HG02870 (cell line): Measurements from ENCODE around the gene EXOC3L2.

ENCODE experiments used
- ATAC-seq: cut with Tn5 transposase; IDR thresholded peaks from one replicate; pipeline ENCODE4 v1.9.1; 2021; ENCODE audit warnings: mild to moderate bottlenecking, moderate library complexity; ENCODE audit not compliant: unreplicated experiment

The EXOC3L2 gene

DNA sequence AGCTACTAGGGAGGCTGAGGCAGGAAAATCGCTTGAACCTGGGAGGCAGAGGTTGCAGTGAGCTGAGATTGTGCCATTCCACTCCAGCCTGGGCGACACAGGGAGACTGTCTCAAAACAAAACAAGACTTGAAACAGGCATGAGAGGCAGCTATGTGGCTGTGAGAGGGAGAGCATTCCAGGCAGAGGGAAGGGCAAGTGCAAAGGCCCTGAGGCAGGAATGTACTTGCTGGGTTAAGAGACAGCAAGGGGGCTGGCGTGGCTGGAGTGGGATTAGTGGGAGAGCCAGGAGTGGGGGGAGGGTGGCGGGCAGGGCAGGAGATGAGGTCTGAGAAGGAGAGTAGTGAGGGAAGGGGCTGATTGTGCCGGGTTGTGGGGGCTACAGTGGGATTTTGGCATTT is 21.3 kb downstream of the EXOC3L2 start:
- no peak for ATAC-seq

- ATAC-seq, result no peak
Observed at GRCh38 chr19:45222724-45223123, 22.5 kb downstream of the EXOC3L2 start.

- ATAC-seq, result no peak
Observed at GRCh38 chr19:45218911-45219743, 26.1 kb downstream of the EXOC3L2 start.

GRCh38 chr19:45218426-45218825 is 26.8 kb downstream of the EXOC3L2 start:
- ATAC-seq, result no peak

GRCh38 chr19:45217957-45218334 is 27.3 kb downstream of the EXOC3L2 start:
- no peak for ATAC-seq

DNA sequence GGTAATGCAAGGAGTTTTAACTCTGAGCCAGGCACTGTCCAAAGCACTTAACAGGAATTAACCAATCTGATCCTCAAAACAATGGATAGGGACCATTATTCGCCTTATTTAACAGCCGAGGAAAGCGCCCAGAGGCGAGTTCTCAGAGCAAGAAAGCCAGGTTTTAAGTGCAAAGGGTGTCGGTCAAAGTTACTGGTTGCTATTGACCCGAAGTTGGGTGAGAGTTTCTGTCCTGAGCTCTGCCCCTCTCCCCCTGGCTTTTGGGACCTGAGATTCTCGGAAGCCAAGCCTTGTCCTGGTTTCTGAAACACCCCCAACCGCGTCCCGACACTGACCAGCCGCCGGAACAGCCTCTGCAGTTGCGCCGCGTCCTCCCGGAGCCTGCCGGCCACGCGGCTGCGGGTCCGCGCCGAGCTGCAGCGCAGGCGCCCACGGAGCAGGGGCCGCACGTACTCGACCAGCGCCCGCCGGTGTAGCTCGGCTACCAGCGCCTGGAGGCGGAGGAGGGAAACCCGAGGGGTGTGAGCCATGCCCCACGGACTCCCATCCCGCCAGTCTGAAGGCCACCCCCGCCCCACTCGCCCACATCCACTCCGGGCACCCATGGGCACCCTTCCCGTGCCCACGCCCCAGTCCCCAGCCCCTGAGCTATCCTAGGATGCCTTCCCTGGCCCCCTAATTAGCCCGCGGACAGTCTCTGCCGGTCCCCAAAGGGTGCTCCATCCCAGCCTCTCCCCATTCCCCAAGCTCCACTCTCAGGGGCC is 27.8 kb downstream of the EXOC3L2 start:
- no peak for ATAC-seq

- no peak for ATAC-seq
Observed at GRCh38 chr19:45216667-45217066, 28.5 kb downstream of the EXOC3L2 start.

DNA sequence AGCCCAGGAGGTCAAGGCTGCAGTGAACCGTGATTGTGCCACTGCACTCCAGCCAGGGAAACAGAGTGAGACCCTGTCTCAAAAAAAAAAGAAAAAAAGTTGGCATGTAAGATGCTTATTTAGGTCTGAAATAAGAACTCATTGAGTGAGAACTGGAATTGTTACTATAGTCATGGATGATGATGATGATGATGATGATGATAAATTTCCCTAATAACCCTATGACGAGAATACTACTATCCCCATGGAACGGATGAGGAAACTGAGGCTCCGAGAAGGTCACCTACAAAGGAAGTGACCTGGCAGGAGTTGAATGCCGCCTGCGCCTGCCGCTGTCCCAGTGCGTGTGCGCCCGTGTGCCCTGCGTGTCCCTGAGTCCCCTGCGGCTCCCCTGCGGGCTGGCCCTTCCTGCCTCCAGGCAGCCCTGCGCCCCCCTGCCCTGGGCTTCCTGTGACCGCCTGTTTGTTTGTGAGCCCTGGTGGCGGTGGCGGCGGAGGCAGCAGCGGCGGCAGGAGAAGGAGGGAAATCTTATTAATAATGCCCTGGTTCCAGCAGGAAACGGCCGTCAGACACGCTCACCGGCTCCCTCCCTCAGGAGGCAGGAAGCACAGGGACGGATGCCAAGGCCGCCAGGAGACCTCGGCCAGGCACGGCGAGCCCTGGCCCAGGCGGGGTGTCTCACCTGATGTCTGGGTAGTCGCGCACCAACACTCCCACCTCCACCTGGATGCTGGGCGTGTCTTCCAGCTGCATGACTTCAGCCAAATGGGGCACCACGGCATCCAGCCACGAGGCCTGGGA is 29.6 kb downstream of the EXOC3L2 start:
- no peak for ATAC-seq

- ATAC-seq, result no peak
Observed at GRCh38 chr19:45213031-45213430, 32.2 kb downstream of the EXOC3L2 start.

DNA sequence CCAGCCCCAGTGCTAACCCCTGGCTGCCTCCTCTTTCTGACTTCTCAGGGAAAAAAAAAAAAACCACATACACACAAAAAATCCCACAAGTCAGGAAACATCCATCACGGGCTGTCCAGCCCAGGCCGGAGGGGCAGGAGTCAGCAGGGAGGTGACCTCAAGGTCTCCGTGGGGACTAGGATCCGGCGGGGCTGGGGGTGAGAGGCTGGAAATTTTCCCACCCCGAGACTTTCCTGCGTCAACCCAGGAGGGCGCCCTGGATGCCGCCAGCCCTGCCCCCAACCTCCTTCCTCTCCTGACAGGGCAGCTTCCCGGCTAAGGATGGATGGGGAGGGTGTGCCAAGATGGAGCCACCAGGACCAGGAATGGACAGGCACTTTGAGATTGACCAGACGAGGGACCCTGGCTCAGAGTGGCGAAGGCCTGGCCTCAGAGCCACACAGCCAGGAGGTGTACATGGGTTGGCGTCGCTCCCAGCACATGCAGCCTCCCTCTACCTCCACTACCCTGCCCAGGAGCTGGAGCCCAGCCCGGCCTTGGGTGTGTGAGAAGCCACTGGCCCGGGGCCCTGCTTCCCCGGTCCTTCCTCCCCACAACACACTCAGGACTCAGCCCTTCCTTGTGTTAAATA is 33.3 kb downstream of the EXOC3L2 start:
- ATAC-seq, result no peak

DNA sequence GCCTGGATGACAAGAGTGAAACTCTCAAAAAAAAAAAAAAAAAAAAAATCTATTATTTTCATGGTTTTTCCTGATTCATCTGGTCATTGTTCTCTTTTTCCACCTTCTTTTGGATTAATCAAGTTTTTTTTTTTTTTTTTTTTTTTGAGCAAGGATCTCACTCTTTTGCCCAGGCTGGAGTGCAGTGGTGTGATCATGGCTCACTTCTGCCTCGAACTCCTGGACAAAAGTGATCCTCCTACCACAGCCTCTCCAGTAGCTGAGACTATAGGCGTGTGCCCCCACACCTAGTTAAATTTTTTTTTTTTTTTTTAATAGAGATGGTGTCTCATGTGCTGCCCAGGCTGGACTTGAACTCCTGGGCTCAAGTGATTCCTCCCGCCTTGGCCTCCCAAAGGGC is 38.9 kb downstream of the EXOC3L2 start:
- no peak for ATAC-seq

DNA sequence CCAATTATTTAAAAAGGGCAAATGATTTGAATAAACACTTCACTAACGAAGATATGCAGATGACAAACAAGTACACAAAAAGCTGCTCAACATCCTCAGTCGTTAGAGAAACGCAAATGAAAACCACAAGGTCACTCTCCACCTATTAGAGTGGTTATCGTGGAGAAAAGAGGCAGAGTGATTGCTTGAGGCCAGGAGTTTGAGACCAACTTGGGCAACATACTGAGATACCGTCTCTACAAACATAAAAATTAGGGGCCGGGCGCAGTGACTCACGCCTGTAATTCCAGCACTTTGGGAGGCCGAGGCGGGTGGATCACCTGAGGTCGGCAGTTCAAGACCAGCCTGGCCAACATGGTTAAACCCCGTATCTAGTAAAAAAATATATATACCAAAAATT is 39.4 kb downstream of the EXOC3L2 start:
- ATAC-seq, result no peak

- ATAC-seq, result no peak
Observed at GRCh38 chr19:45202637-45203036, 42.6 kb downstream of the EXOC3L2 start.

- ATAC-seq, result no peak
Observed at GRCh38 chr19:45200568-45200967, 44.6 kb downstream of the EXOC3L2 start.

GRCh38 chr19:45195764-45196163 is 49.4 kb downstream of the EXOC3L2 start:
- no peak for ATAC-seq

DNA sequence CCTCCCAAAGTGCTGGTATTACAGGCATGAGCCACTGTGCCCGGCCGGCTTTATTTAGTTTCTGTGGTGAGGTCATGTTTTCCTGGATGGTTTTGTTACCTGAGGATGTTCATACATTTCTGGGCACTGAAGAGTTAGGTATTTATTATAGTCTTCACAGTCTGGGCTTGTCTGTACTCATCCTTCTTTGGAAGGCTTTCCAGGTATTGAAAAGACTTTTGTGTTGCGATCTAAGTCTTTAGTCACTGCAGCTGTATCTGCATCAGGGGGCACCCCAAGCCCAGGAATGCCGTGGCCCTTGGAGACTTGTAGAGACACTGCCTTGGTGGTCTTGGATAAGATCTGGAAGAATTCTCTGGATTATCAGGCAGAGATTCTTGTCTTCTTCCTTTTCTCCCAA is 53.8 kb downstream of the EXOC3L2 start:
- no peak for ATAC-seq

DNA sequence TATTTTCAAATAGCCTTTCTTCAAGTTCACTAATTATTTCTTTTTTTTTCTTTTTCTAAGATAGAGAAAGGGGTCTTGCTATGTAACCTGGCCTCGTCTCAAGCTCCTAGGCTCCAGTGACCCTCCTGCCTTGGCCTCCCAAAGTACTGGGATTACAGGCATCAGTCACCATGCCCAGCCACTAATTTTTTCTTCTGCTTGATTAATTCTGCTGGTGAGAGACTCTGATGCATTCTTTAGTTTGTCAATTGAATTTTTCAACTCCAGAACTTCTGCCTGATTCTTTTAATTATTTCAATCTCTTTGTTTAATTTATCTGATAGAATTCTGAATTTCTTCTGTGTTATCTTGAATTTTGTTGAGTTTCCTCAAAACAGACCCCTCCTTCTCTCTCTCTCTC is 55.2 kb downstream of the EXOC3L2 start:
- ATAC-seq, result no peak

GRCh38 chr19:45187421-45188100 is 57.6 kb downstream of the EXOC3L2 start:
- no peak for ATAC-seq

DNA sequence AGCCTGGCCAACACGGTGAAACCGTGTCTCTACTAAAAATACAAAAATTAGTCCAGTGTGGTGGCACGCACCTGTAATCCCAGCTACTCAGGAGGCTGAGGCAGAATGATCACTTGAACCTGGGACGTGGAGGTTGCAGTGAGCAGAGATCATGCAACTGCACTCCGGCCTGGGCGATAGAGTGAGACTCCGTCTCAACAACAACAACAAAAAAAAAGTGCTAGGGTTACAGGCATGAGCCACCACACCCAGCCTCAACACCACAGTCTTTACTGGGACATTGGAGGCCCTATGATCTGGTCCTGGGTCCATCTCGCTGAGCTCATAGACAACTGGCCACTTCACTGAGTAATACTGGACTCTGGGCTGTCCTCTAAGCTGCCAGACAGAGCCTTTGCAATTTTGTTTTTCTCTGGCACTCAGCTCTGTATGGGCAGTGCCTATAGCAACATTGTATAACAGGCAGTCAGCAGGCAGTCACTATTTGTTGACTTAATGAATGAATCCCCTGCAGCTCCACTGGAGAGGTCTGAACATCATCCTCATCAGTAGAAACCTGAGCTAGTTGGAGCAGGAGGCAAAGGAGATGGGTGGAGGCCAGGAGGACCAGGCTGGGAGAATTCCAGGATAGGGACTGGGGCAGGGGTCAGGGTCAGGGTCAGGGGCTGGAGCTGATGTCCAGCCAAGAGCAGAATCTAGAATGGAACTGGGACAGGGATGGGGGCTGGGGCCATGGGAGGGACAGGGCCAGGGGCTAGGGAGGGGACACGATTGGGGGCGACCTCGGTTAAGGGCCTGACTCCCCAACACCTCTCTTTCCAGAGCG is 58.5 kb downstream of the EXOC3L2 start:
- no peak for ATAC-seq

DNA sequence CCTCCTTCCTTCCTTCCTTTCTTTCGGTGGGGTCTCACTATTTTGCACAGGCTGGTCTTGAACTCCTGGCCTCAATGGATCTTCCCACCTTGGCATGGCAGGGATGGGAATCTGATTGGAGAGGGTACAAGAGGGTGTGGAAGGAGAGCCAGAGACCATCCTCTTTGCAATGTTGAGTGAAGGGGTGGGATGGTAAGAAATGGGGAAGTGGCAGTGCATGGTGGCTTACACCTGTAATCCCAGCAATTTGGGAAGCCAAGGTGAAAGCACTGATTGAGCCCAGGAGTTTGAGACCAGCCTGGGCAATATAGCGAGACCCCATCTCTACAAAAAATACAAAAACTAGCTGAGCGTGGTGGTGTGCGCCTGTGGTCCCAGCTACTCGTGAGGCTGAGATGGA is 61.1 kb downstream of the EXOC3L2 start:
- ATAC-seq, result no peak
